Measurements from ENCODE around the gene ELOVL5.

Gene ELOVL5

GRCh38 chr6:53258076-53258773 is 90.5 kb downstream of the ELOVL5 start:
- no peaks in the 10 kb centered on the region for H3K27me3 ChIP-seq (ENCODE audit: low read depth, low read length)
- H3K4me3 ChIP-seq (ENCODE audit: low read length) = no peak overlapping the region
- TF ChIP-seq, protein P1, sequence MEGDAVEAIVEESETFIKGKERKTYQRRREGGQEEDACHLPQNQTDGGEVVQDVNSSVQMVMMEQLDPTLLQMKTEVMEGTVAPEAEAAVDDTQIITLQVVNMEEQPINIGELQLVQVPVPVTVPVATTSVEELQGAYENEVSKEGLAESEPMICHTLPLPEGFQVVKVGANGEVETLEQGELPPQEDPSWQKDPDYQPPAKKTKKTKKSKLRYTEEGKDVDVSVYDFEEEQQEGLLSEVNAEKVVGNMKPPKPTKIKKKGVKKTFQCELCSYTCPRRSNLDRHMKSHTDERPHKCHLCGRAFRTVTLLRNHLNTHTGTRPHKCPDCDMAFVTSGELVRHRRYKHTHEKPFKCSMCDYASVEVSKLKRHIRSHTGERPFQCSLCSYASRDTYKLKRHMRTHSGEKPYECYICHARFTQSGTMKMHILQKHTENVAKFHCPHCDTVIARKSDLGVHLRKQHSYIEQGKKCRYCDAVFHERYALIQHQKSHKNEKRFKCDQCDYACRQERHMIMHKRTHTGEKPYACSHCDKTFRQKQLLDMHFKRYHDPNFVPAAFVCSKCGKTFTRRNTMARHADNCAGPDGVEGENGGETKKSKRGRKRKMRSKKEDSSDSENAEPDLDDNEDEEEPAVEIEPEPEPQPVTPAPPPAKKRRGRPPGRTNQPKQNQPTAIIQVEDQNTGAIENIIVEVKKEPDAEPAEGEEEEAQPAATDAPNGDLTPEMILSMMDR (IDR thresholded peaks at IDR 0.05; ENCODE audit: low read depth, low read length) = no peak
- no peak for TF ChIP-seq EZH2phosphoT487 (IDR thresholded peaks at IDR 0.05; ENCODE audit: low read depth)
- H3K27ac ChIP-seq (ENCODE audit: low read length) = no peak overlapping the region
- H2AFZ ChIP-seq (ENCODE audit: low read depth, low read length) = no peak overlapping the region
- H3K9me3 ChIP-seq (ENCODE audit: insufficient read depth, low read length) = 0 out of 2 replicates have a peak, but pooled peaks cover 4% of the 10 kb centered on the region
- H3K36me3 ChIP-seq (replicated peaks; ENCODE audit: low read depth, low read length) = peaks cover 40% of the 10 kb centered on the region
- H3K4me1 ChIP-seq (ENCODE audit: low read length) = peaks cover 19% of the 10 kb centered on the region
- no peaks in the 10 kb centered on the region for H3K79me2 ChIP-seq (ENCODE audit: low read length)
- no peaks in the 10 kb centered on the region for H4K20me1 ChIP-seq (ENCODE audit: insufficient read depth, low read length)
- H3K9ac ChIP-seq (ENCODE audit: low read length) = no peak overlapping the region
- H3K4me2 ChIP-seq (ENCODE audit: low read length) = no peak overlapping the region

DNA sequence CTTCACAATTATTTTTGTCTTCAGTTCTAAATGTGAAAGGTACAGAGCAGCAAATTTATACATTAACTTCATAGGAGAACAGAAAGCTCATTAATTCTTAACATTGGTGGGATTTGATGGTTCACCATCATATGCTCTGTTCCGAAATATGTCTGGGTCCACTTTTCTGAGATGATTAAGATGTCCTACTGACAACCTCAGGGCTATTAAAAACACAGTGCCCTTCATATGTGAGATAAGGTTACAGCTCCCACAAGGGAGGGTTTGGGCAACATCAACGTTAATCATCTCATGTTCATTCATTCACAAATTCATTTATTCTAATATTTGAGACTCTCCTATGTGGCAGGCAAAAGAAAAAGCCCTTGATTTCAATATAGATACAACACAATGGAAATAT is 91.2 kb downstream of the ELOVL5 start:
- H3K36me3 ChIP-seq (replicated peaks; ENCODE audit: low read depth, low read length) = peaks cover 39% of the 10 kb centered on the region
- no peak overlapping the region for H3K9ac ChIP-seq (ENCODE audit: low read length)
- H3K79me2 ChIP-seq (ENCODE audit: low read length) = no peaks in the 10 kb centered on the region
- peaks cover 19% of the 10 kb centered on the region for H3K4me1 ChIP-seq (ENCODE audit: low read length)
- no peaks in the 10 kb centered on the region for H4K20me1 ChIP-seq (ENCODE audit: insufficient read depth, low read length)
- no peak overlapping the region for H3K4me2 ChIP-seq (ENCODE audit: low read length)
- H3K27ac ChIP-seq (ENCODE audit: low read length) = no peak overlapping the region
- TF ChIP-seq, protein P1 (IDR thresholded peaks at IDR 0.05; ENCODE audit: low read depth, low read length) = no peak
- H2AFZ ChIP-seq (ENCODE audit: low read depth, low read length) = no peak overlapping the region
- 0 out of 2 replicates have a peak, but pooled peaks cover 4% of the 10 kb centered on the region for H3K9me3 ChIP-seq (ENCODE audit: insufficient read depth, low read length)
- H3K27me3 ChIP-seq (ENCODE audit: low read depth, low read length) = 0 out of 2 replicates have a peak, but pooled peaks cover under 1% of the 10 kb centered on the region
- no peak overlapping the region for H3K4me3 ChIP-seq (ENCODE audit: low read length)

- peaks cover 34% of the 10 kb centered on the region for H3K36me3 ChIP-seq (replicated peaks; ENCODE audit: low read depth, low read length)
- no peak overlapping the region for H2AFZ ChIP-seq (ENCODE audit: low read depth, low read length)
- H3K4me3 ChIP-seq (ENCODE audit: low read length) = no peak overlapping the region
- no peaks in the 10 kb centered on the region for H3K79me2 ChIP-seq (ENCODE audit: low read length)
- TF ChIP-seq, protein P1 (IDR thresholded peaks at IDR 0.05; ENCODE audit: low read depth, low read length) = no peak
- TF ChIP-seq EZH2phosphoT487 (IDR thresholded peaks at IDR 0.05; ENCODE audit: low read depth) = no peak
- H3K4me2 ChIP-seq (ENCODE audit: low read length) = no peak overlapping the region
- H3K9ac ChIP-seq (ENCODE audit: low read length) = no peak overlapping the region
- H4K20me1 ChIP-seq (ENCODE audit: insufficient read depth, low read length) = 0 out of 2 replicates have a peak, but pooled peaks cover 2% of the 10 kb centered on the region
- H3K27ac ChIP-seq (ENCODE audit: low read length) = no peak overlapping the region
- peaks cover 6% of the 10 kb centered on the region; the same call in 1 of the 2 replicates for H3K27me3 ChIP-seq (ENCODE audit: low read depth, low read length)
- 0 out of 2 replicates have a peak, but pooled peaks cover 4% of the 10 kb centered on the region for H3K9me3 ChIP-seq (ENCODE audit: insufficient read depth, low read length)
- H3K4me1 ChIP-seq (ENCODE audit: low read length) = peaks cover 19% of the 10 kb centered on the region
Observed at GRCh38 chr6:53257001-53257400, 91.7 kb downstream of the ELOVL5 start.

GRCh38 chr6:53252177-53252692 is 96.5 kb downstream of the ELOVL5 start:
- H3K27ac ChIP-seq (ENCODE audit: low read length) = no peak overlapping the region
- H3K79me2 ChIP-seq (ENCODE audit: low read length) = no peaks in the 10 kb centered on the region
- H3K4me3 ChIP-seq (ENCODE audit: low read length) = no peak overlapping the region
- peaks cover 31% of the 10 kb centered on the region for H3K27me3 ChIP-seq (ENCODE audit: low read depth, low read length)
- TF ChIP-seq EZH2phosphoT487 (IDR thresholded peaks at IDR 0.05; ENCODE audit: low read depth) = no peak
- TF ChIP-seq, protein P1 (IDR thresholded peaks at IDR 0.05; ENCODE audit: low read depth, low read length) = no peak
- H3K4me2 ChIP-seq (ENCODE audit: low read length) = no peak overlapping the region
- no peak overlapping the region for H3K9ac ChIP-seq (ENCODE audit: low read length)
- H2AFZ ChIP-seq (ENCODE audit: low read depth, low read length) = no peak overlapping the region
- H4K20me1 ChIP-seq (ENCODE audit: insufficient read depth, low read length) = 0 out of 2 replicates have a peak, but pooled peaks cover 6% of the 10 kb centered on the region
- H3K36me3 ChIP-seq (replicated peaks; ENCODE audit: low read depth, low read length) = no peaks in the 10 kb centered on the region
- H3K4me1 ChIP-seq (ENCODE audit: low read length) = 0 out of 2 replicates have a peak, but pooled peaks cover 3% of the 10 kb centered on the region
- H3K9me3 ChIP-seq (ENCODE audit: insufficient read depth, low read length) = no peaks in the 10 kb centered on the region

Measured in OCI-LY3 (cell line).